ENCODE measurements around the gene ACTRT2. TPM values are rescaled to one million over a fixed set of nuclear protein-coding genes. Genes with fewer than 3 reads are reported as not detected.

ACTRT2 gene
- total RNA-seq, 2 donors from 2014 or later, result not detected

DNA sequence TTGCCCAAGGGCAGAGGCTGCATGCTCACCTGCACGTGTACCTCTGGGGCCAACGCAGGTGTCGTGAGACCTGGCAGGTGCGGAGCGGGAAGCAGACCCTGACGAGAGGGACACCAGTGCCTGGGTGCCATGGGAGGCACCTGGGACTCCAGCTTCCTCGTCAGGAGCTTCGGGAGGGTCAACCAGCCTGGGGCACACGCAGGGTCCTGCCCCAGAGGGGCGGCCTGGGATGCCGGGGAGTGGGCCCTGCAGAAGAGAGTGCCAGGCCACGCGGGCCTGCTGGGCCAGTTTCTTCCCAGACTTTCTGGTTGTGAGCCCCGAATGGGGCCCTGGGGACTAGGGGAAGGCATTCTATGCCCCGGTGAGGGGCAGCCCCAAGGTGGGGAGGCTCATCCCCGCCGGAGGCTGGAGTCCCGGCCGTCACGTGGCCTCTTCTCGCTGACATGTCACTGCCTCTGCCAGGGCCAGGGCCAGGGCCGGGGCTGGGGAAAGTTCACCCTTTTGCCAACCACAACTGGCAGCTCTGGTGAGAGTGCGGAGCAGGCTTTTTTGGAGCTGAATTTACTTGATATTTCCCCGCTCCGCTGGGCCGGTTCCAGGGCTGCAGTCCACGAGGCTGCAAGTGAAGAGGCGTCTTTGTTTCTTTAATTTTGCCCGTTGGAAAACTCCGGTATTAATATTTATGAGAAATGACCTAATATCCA, 38.5 kb upstream of the ACTRT2 start:
- ATAC-seq, result no peak
- intact Hi-C loops (cut with DNase I, micrococcal nuclease), result no loop called here
- DNase-seq, result peak in 1 of 2 donors; percentile 17

DNA sequence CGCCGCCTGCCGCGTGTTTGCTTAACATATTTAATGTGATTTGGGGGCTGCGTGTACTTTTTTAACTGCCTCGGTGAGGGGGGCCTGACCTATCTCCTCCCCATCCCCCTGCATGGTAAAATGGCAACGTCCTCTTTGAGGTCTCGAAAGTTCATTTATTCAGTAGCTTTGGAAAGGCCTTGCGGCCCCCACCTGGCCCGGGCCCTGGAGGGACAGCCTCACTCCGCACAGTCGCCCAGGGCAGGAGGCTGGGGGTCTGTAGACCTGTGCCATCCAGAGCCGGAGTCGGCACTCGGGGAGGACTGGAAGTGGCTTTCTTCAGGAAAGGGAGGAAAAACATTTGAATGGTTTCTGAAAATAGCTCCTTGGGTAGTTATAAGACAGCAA, 38.0 kb upstream of the ACTRT2 start:
- intact Hi-C loops (cut with DNase I, micrococcal nuclease), result no loop called here
- DNase-seq (no peak), ATAC-seq (no peak)

GRCh38 chr1:2983706-2984398, 37.4 kb upstream of the ACTRT2 start:
- no peak for ATAC-seq
- DNase-seq, result no peak
- intact Hi-C loops (cut with DNase I, micrococcal nuclease), result no loop called here

DNA sequence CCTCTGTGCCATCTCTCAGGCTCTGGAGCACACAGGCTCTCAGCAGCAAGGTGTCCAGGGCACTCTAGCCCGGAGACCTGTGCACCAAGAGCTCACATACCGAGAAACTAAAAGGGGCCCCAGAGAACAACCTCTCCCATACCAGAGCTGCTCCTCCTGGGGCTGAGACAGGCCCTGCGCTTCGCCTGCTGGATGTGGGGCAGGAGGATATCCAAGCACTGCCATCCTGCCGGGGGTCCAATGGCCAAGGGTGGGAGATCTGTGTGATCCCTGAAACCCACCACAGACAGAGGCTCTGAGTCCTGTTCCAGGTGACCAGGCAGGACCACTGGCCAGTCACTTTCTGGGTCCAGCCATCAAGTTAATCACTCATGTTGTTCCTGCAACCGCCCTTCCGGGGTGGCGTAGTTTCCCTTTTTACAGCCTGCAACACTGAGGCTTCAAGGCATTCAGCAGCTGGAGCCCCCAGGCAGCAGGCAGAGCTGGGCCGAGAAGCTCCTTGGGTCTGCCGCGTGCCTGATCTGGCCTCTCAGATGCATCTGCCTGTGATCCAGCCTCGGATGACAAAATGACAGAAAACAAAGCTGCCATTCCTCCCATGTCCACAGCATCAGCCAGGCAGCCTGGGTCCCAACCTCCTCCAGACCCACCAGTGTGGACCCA, 36.7 kb upstream of the ACTRT2 start:
- no peak for ATAC-seq
- no peak for DNase-seq
- intact Hi-C loops (cut with DNase I, micrococcal nuclease), result no loop called here

DNA sequence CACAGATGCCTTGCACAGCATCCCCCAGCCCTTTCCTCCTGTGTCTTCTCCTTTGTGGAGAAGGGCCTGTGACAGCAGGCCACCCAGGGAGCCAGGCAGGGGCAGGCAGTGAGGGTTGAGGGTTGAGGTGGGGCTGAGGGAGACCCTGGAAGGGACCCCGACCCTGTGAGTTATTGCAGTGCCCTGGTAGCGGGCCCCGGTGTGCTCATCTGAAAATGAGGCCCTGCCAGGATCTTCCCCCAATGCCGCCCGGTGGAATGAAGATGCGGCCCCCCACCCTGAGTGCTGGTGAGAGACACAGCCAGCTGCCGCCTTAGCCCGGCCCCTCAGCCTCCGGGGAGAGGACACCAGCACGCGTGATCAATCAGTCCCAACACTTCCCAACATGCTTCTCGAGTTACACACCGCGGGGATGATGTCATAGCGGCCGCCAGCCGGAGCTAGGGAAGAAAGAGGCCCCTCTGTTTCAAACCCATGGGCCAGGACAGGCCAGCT, 36.2 kb upstream of the ACTRT2 start:
- DNase-seq, result no peak

DNA sequence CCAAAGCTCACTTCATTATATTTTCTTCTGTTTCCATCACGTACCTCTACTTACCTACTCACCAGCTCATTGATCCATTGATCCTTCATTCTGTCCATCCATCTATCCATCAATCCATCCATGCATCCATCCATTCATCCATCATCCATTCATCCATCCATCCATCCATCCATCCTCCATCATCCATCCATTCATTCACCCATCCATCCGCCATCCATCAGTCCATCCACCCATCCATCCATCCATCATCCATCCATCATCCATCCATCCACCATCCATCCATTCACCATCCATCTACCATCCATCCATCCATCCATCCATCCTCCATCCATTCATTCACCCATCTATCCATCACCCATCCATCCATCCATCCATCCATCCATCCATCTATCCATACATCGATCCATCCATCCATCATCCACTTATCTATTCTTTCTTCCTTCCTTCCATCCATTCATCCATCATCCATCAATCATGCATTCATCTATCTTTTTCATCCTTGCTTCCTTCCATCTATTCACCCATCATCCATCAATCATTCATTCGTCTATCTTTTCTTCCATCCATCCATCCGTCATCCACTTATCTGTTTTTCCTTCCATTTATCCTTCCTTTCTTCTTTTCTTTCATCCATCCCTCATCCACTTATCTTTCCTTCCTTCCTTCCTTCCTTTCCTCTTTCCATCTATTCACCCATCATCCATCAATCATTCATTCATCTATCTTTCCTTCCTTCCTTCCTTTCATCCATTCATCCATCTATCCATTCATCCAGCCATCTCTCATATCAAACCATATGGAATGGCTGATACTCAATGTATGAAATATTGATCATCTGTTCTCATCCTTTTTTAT, 35.3 kb upstream of the ACTRT2 start:
- ATAC-seq (no peak), DNase-seq (no peak)
- intact Hi-C loops (cut with DNase I, micrococcal nuclease), result no loop called here

More for the DNA sequence above, 36.2 kb upstream of the ACTRT2 start:
- intact Hi-C loops (cut with DNase I, micrococcal nuclease), result no loop called here
- no peak for ATAC-seq

DNA sequence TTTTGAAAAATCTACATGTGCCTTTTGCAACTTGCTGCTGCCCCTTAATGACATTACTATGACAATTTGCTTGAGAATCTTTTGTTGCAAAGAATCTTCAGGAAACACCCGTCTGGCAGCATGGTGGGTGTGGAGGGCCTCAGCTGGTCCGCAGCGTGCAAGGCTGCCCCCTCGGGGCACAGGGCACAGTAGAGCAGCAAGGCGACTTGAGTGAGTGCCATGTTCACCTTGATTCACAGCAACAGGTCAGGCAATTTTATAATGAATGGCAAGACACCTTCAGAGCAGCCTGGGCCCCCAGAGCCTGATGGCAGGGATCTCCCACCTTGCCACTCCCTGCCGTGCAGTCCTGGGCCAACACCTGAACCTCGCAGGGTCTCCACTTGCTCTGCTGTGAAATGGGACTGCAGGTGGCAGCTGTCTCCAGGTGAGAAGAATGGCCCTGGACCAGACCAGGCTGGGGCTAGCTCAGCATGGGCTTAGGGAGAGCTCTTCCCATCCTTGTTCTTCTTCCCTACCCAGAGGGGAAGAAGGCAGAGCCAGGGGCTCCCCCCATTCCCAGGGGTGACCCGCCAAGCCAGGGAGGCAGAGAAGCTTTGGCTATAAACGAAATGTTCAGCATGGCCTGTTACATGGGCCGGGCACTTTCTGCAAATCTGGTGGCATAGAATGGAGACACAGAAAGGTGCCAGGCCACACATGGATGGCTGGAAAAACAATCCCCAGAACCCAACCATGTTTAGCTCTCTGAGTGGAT, 34.5 kb upstream of the ACTRT2 start:
- ATAC-seq, result no peak
- intact Hi-C loops (cut with DNase I, micrococcal nuclease), result no loop called here
- peak in 1 of 2 donors; percentile 1 for DNase-seq

GRCh38 chr1:2987773-2988172, 33.5 kb upstream of the ACTRT2 start:
- ATAC-seq, result no peak
- DNase-seq, result peak in 1 of 2 donors; percentile 6

DNA sequence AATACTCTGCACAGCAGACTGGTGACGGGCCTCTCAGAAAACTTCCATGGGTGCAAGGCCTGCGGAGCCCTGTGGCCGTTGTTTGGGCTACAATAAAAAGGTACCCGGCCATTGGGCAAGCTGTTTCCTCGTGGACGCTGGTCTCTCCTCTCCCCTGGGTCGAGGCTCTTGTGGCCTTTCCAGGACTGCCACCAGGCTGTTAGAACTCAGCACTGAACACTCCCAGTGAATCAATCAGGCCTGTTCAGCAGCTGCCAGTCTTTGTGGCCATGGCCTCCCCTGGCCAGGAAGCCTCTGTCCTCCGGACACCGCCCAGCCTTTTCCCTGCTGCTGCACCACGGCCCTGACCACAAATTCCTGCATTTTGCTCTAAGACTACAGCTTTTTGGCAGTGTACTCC, 33.0 kb upstream of the ACTRT2 start:
- ATAC-seq, result no peak
- peak in 1 of 2 donors; percentile 19 for DNase-seq

More at GRCh38 chr1:2987773-2988172, 33.5 kb upstream of the ACTRT2 start:
- intact Hi-C loops (cut with DNase I, micrococcal nuclease), result no loop called here

GRCh38 chr1:2989185-2989584, 32.1 kb upstream of the ACTRT2 start:
- ATAC-seq (no peak), DNase-seq (no peak)
- intact Hi-C loops (cut with DNase I, micrococcal nuclease), result no loop called here

More for the DNA sequence above, 33.0 kb upstream of the ACTRT2 start:
- intact Hi-C loops (cut with DNase I, micrococcal nuclease), result no loop called here

- DNase-seq, result no peak
- intact Hi-C loops (cut with DNase I, micrococcal nuclease), result no loop called here
- ATAC-seq, result no peak
Measured at GRCh38 chr1:2989976-2990375, 31.3 kb upstream of the ACTRT2 start.

- no peak for DNase-seq
- intact Hi-C loops (cut with DNase I, micrococcal nuclease), result no loop called here
- ATAC-seq, result no peak
Measured at GRCh38 chr1:2990376-2991115, 30.7 kb upstream of the ACTRT2 start.

DNA sequence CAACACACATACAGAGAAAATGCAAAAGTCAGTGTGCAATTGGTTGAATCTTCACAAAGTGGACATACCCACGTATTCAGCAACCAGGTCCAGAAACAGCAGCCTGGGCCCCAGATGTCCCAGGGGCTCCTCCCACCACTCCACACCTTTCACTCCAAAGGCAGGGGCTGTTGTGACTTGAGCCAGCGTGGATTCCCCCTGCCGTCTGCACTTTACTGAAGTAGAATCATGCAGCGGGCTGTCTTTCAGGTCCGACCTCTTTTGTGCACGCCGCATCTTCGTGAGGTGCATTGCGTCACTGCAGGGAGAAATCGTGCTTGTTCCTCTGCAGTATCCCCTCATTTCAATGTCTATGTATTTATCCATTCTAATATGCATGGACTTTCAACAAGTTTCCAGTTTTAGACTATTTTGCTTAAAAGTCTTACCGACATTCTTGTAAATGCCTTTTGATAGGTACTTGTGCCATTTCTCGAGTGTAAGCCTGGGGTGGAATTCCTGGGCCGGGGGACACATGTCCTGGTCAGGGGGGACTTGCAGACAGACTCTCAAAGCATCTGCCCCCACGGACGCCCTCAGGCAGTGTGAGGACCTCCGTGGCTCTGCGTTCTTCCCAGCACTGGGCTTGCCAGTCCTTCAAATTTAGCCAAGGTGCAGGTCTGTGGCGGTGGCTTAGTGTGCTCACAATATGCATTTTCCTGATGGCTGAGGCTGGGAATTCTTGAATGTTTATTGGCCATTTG, 29.3 kb upstream of the ACTRT2 start:
- intact Hi-C loops (cut with DNase I, micrococcal nuclease), result no loop called here
- no peak for DNase-seq

DNA sequence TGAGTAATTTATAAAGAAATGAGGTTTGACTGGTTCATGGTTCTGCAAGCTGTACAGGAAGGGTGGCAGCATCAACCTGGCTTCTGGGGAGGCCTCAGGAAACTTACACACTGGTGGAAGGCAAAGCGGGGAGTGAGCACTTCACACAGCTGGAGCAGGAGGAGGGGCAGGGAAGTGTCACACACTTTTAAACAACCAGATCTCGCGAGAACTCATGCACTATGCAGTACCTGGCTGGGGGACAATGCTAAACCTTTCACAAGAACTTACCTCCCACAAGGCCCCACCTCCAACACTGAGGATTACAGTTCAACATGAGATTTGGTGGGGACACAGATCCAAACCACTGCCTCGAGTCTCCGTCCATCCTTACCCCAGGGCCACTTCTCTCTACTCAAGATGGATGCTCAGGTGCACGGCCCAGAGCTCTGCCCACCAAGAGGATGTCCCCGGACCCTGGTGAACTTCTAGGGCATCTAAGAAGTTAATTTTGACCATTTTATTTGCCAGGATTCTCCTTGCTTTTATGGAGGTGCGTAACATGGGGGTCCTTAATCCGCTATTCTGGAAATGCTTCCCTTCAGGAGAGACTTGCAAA, 22.7 kb upstream of the ACTRT2 start:
- DNase-seq (no peak), ATAC-seq (no peak)
- intact Hi-C loops (cut with DNase I, micrococcal nuclease), result no loop called here

More for the DNA sequence above, 29.3 kb upstream of the ACTRT2 start:
- ATAC-seq, result no peak

GRCh38 chr1:2999138-2999537, 22.1 kb upstream of the ACTRT2 start:
- ATAC-seq (no peak), DNase-seq (no peak)
- intact Hi-C loops (cut with DNase I, micrococcal nuclease), result no loop called here

DNA sequence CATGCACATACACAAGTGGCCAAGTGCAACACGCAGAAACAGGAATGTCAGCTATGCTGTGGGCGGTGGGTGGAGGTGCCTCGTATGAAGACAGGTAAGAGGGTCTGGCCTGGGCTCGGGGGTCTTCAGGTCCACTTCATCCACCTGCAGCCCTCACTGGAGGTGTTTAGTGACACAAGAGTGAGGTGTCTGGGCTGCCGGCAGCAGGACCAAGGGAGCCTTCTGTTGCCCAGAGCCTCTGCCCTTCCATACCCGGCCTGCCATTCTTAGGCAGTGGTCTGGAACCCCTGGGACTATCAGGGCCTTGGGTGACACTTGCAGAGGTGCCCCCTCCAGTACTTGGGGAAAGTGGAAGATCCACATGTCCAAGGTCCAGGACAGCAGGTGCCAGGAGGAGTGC, 21.7 kb upstream of the ACTRT2 start:
- DNase-seq (no peak), ATAC-seq (no peak)
- intact Hi-C loops (cut with DNase I, micrococcal nuclease), result no loop called here

- DNase-seq, result no peak
- ATAC-seq, result no peak
- intact Hi-C loops (cut with DNase I, micrococcal nuclease), result no loop called here
Measured at GRCh38 chr1:3000214-3000613, 21.1 kb upstream of the ACTRT2 start.
